DND-41 (cell line): ENCODE measurements around the gene ATP5F1A.
"Not testable (repeated sequence)": the region's sequence is repeated elsewhere in the genome, so short reads cannot be mapped to it uniquely, and the experiment has no call there.

Source experiments
- ATAC-seq: fragments of 200-7000 bp; cut with Tn5 transposase; 3 replicates; pipeline ENCODE4 v1.9.1; 2021; ENCODE audit warnings: low read depth; ENCODE audit not compliant: insufficient read depth
- DNase-seq: peaks from one replicate; pipeline ENCODE4 v3.0.0-alpha.2; 2020
- H2AFZ ChIP-seq: 2 replicates; pipeline ENCODE4 v1.6.0; 2012; ENCODE audit warnings: low read depth, low read length
- H3K27ac ChIP-seq: 2 replicates; pipeline ENCODE4 v1.5.1; 2012; ENCODE audit warnings: low read length, inconsistent platforms
- H3K27me3 ChIP-seq: fragments of 200-600 bp; sonication (generic); 2 replicates; pipeline ENCODE4 v1.6.0; 2012; ENCODE audit warnings: low read length, mild to moderate bottlenecking, inconsistent platforms; ENCODE audit not compliant: insufficient read depth, poor library complexity
- H3K36me3 ChIP-seq: 2 replicates; pipeline ENCODE4 v1.5.1; 2012; ENCODE audit warnings: low read length, inconsistent platforms; ENCODE audit not compliant: insufficient read depth
- H3K4me1 ChIP-seq: 2 replicates; pipeline ENCODE4 v1.5.1; 2012; ENCODE audit warnings: mild to moderate bottlenecking, low read length; ENCODE audit not compliant: insufficient read depth
- H3K4me2 ChIP-seq: 2 replicates; pipeline ENCODE4 v1.6.0; 2012; ENCODE audit warnings: mild to moderate bottlenecking, moderate library complexity, low read length, inconsistent platforms; ENCODE audit not compliant: insufficient read depth
- H3K4me3 ChIP-seq, 2 experiments: fragments of 200-600 bp in 1 of 2; shearing (Covaris generic) in 1 of 2; 2 replicates each; pipeline ENCODE4 v1.5.1; 2012 to 2016; ENCODE audit warnings: inconsistent platforms in 2 of 2, low read length in 2 of 2, mild to moderate bottlenecking in 2 of 2, low read depth in 1 of 2, moderate library complexity in 1 of 2
- H3K79me2 ChIP-seq: 2 replicates; pipeline ENCODE4 v1.6.0; 2012; ENCODE audit warnings: low read length, inconsistent platforms; ENCODE audit not compliant: insufficient read depth
- H3K9ac ChIP-seq: 2 replicates; pipeline ENCODE4 v1.6.0; 2012; ENCODE audit warnings: low read depth, mild to moderate bottlenecking, inconsistent platforms, low read length, moderate library complexity
- H3K9me3 ChIP-seq: 2 replicates; pipeline ENCODE4 v1.5.1; 2012; ENCODE audit warnings: low read length, moderate library complexity, mild to moderate bottlenecking, inconsistent platforms; ENCODE audit not compliant: insufficient read depth, severe bottlenecking
- H4K20me1 ChIP-seq: 2 replicates; pipeline ENCODE4 v1.6.0; 2012; ENCODE audit warnings: low read length; ENCODE audit not compliant: insufficient read depth
- EZH2 ChIP-seq: IDR thresholded peaks from 3 replicates; pipeline ENCODE4 v1.6.1; 2012; ENCODE audit warnings: borderline replicate concordance, low read depth, mild to moderate bottlenecking, moderate library complexity, low read length, inconsistent platforms; ENCODE audit not compliant: severe bottlenecking
- TF ChIP-seq, protein P1 (sequence below): IDR thresholded peaks from 2 replicates; pipeline ENCODE4 v1.5.1; 2012; ENCODE audit warnings: borderline replicate concordance, low read length, moderate library complexity, mild to moderate bottlenecking; ENCODE audit not compliant: poor library complexity, severe bottlenecking; ENCODE audit errors: extremely low read depth

The ATP5F1A gene

DNA sequence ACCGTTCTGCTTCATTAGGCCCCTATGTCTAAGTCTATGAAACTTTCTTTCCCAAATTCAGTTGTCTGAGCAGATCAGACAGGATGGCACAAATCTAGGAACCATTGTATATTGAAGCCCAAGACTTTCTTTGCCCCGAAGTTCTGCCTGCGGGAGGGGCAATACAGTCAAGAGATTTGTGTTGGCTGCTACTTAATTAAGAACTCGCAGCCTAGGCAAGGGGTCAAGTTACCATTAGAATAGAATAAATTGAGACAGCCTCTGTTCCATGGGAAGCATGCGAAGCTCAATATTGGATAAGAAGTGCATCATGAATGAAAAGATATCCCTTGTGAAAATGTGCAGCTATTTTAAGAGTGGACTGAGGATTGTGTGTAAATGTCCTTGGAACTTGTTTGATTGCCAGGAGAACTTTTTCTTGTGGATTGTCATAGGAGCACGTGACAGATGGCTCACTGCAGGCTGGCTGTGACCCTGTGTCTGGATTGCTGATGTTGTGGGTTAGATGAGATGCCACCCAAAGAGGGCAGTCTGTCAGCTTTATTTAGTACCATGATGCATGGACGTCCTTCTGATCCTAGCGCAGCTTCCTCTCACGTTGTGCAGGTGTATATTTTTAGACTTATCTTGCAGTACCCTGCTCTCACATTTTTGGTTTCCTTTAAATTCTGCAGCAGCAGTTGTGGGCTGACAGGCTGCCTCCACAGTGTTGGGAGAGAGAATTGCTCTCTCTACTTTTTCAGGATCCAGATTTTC lies 37.0 kb upstream of the ATP5F1A start:
- no peaks in the 10 kb centered on the region for H3K4me1 ChIP-seq
- no peaks in the 10 kb centered on the region for H4K20me1 ChIP-seq
- H3K9ac ChIP-seq, result no peak overlapping the region
- no peak overlapping the region for H2AFZ ChIP-seq
- no peak overlapping the region for H3K4me2 ChIP-seq
- ATAC-seq, result no peak
- no peak for TF ChIP-seq EZH2
- TF ChIP-seq, protein P1, sequence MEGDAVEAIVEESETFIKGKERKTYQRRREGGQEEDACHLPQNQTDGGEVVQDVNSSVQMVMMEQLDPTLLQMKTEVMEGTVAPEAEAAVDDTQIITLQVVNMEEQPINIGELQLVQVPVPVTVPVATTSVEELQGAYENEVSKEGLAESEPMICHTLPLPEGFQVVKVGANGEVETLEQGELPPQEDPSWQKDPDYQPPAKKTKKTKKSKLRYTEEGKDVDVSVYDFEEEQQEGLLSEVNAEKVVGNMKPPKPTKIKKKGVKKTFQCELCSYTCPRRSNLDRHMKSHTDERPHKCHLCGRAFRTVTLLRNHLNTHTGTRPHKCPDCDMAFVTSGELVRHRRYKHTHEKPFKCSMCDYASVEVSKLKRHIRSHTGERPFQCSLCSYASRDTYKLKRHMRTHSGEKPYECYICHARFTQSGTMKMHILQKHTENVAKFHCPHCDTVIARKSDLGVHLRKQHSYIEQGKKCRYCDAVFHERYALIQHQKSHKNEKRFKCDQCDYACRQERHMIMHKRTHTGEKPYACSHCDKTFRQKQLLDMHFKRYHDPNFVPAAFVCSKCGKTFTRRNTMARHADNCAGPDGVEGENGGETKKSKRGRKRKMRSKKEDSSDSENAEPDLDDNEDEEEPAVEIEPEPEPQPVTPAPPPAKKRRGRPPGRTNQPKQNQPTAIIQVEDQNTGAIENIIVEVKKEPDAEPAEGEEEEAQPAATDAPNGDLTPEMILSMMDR, result no peak
- no peaks in the 10 kb centered on the region for H3K27me3 ChIP-seq
- H3K4me3 ChIP-seq, result no peak overlapping the region
- no peak overlapping the region for H3K27ac ChIP-seq
- H3K9me3 ChIP-seq, result no peaks in the 10 kb centered on the region
- H3K36me3 ChIP-seq, result peaks cover 2% of the 10 kb centered on the region
- no peak for DNase-seq
- H3K79me2 ChIP-seq, result no peaks in the 10 kb centered on the region

DNA sequence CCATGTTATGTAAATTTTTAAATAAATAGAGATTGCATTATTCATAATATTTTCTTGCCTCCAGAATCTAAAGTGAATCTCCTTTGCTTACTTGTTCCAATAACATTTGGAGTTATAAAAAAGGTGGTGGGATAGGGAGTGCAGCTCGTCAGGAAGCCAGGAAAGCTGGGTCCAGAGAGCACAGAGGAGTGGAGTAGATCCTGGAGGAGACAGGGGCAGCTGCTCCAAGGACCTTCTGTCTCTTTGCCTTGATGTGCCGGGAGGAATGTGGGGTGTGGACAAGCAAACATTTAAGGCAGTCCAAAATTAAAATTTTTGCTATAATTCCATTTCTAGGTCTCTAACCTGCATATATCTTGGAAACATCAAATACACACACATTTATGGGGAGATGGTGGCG lies 35.4 kb upstream of the ATP5F1A start:
- no peak overlapping the region for H3K4me2 ChIP-seq
- no peak for ATAC-seq
- no peak for TF ChIP-seq EZH2
- TF ChIP-seq, protein P1, result no peak
- H3K79me2 ChIP-seq, result no peaks in the 10 kb centered on the region
- DNase-seq, result no peak
- H3K4me3 ChIP-seq, result no peak overlapping the region
- no peak overlapping the region for H2AFZ ChIP-seq
- H3K36me3 ChIP-seq, result peaks cover 15% of the 10 kb centered on the region
- H3K27me3 ChIP-seq, result no peaks in the 10 kb centered on the region
- no peak overlapping the region for H3K27ac ChIP-seq
- H3K4me1 ChIP-seq, result no peaks in the 10 kb centered on the region
- no peak overlapping the region for H3K9ac ChIP-seq
- H4K20me1 ChIP-seq, result no peaks in the 10 kb centered on the region
- H3K9me3 ChIP-seq, result no peaks in the 10 kb centered on the region

- not testable (repeated sequence) for DNase-seq, H3K27ac ChIP-seq, H3K27me3 ChIP-seq, H3K4me3 ChIP-seq, H2AFZ ChIP-seq, H3K4me1 ChIP-seq, H3K79me2 ChIP-seq, H4K20me1 ChIP-seq, H3K9ac ChIP-seq, ATAC-seq, H3K4me2 ChIP-seq, H3K9me3 ChIP-seq
- H3K36me3 ChIP-seq, result peaks cover 38% of the 10 kb centered on the region
Measured at GRCh38 chr18:46130549-46130948, 32.5 kb upstream of the ATP5F1A start.

DNA sequence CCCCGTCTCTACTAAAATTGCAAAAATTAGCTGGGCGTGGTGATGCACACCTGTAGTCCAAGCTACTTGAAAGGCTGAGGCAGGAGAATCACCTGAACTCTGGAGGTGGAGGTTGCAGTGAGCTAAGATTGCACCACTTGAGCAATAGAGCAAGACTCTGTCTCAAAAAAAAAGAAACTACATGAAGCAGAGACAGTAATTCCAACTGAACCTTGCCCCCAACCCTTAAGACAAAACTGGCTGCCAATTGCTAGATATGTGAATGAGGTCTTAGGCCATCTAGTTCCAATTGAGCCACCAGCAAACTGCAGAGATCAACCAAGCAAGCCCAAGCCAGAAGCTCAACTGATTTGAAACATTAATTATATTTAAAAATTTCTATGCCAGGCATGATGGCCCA lies 32.0 kb upstream of the ATP5F1A start:
- H2AFZ ChIP-seq, result no peak overlapping the region

GRCh38 chr18:46126625-46127024 lies 28.5 kb upstream of the ATP5F1A start:
- DNase-seq, H3K27ac ChIP-seq, H3K4me2 ChIP-seq, H3K27me3 ChIP-seq, H4K20me1 ChIP-seq, H2AFZ ChIP-seq, ATAC-seq, H3K79me2 ChIP-seq, H3K9ac ChIP-seq, H3K4me1 ChIP-seq, H3K4me3 ChIP-seq, H3K9me3 ChIP-seq: not testable (repeated sequence)
- peaks cover 70% of the 10 kb centered on the region for H3K36me3 ChIP-seq

More for the DNA sequence above, 32.0 kb upstream of the ATP5F1A start:
- Histone ChIP-seq H3K4me3 (no peak overlapping the region), H3K4me1 (no peaks in the 10 kb centered on the region), H3K9me3 (no peaks in the 10 kb centered on the region), H4K20me1 (no peaks in the 10 kb centered on the region), H3K36me3 (peaks cover 41% of the 10 kb centered on the region), H3K9ac (no peak overlapping the region), H3K79me2 (no peaks in the 10 kb centered on the region), H3K27me3 (no peaks in the 10 kb centered on the region), H3K4me2 (no peak overlapping the region), H3K27ac (no peak overlapping the region)
- TF ChIP-seq EZH2, result no peak
- TF ChIP-seq, protein P1, result no peak
- ATAC-seq (no peak), DNase-seq (no peak)
